Natural killer cell treated with Interleukin-12 subunit alpha and Interleukin-12 subunit beta and Interleukin-15 and Interleukin-18, amount 100 ng/mL, for 72 hours (primary cell): ENCODE measurements around the gene KIAA0513. TPM values are rescaled to one million over a fixed set of nuclear protein-coding genes. Genes with fewer than 3 reads are reported as not detected.

Experiments
- ATAC-seq, 2 donors: fragments of 150-1000 bp; cut with Tn5 transposase in 1 of 2; sonication (Bioruptor Pico), chemical (Tn5 transposase) in 1 of 2; 2 replicates each; pipeline ENCODE4 v1.10.0; 2021
- DNase-seq: peaks from one replicate; pipeline ENCODE4 v3.0.0; 2022; ENCODE audit warnings: low spot score
- H3K27ac Mint-ChIP-seq, 2 donors: 1 replicate in 1 of 2; 2 replicates in 1 of 2; pipeline ENCODE4 v1.8.0; 2022; ENCODE audit warnings: mixed read lengths in 2 of 2, mild to moderate bottlenecking in 1 of 2, moderate library complexity in 1 of 2
- H3K27me3 Mint-ChIP-seq, 2 donors: 1 replicate in 1 of 2; 2 replicates in 1 of 2; pipeline ENCODE4 v1.8.0; 2022; ENCODE audit warnings: mixed read lengths in 2 of 2
- H3K36me3 Mint-ChIP-seq: one replicate; pipeline ENCODE4 v1.8.0; 2022; ENCODE audit warnings: mixed read lengths
- H3K4me1 Mint-ChIP-seq, 2 donors: 1 replicate in 1 of 2; 2 replicates in 1 of 2; pipeline ENCODE4 v1.8.0; 2022; ENCODE audit warnings: low read depth in 2 of 2, mixed read lengths in 2 of 2, mild to moderate bottlenecking in 1 of 2
- H3K4me3 Mint-ChIP-seq: one replicate; pipeline ENCODE4 v1.8.0; 2022; ENCODE audit warnings: mixed read lengths
- H3K9me3 Mint-ChIP-seq: 2 replicates; pipeline ENCODE4 v1.8.0; 2022; ENCODE audit warnings: mixed read lengths
- total RNA-seq, 2 donors: library from RNA; stranded (reverse); gene quantifications; one replicate each; pipeline ENCODE4 v1.2.3, GENCODE V29; 2022

The KIAA0513 gene
- total RNA-seq, 2 donors from 2014 or later, result 3.3 to 3.6 TPM

DNA sequence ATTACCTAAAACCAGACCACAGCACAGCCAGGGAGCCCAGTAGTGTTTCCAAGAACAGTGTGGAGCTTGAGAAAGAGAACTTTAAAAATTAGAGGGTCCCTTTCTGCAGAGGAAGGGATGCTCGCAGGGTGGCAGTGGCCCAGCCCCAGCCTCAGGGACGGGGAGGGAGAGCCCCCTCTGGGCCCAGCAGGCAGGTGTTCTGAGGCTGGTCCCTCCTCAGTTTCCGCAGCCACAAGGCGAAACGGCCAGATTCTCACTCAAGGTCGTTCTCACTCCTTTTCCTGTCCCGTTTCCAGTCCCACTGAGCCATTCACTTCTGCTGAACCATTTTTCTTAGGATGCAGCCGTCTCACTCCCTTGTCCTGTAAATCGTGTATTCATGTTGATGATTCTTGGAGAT, 64.7 kb downstream of the KIAA0513 start:
- H3K9me3 Mint-ChIP-seq, result no peaks in the 10 kb centered on the region
- no peaks in the 10 kb centered on the region for H3K36me3 Mint-ChIP-seq
- H3K4me1 Mint-ChIP-seq, result no peaks in the 10 kb centered on the region
- no peak overlapping the region for H3K4me3 Mint-ChIP-seq
- no peaks in the 10 kb centered on the region for H3K27me3 Mint-ChIP-seq
- ATAC-seq (no peak), DNase-seq (no peak)
- no peak overlapping the region for H3K27ac Mint-ChIP-seq

DNA sequence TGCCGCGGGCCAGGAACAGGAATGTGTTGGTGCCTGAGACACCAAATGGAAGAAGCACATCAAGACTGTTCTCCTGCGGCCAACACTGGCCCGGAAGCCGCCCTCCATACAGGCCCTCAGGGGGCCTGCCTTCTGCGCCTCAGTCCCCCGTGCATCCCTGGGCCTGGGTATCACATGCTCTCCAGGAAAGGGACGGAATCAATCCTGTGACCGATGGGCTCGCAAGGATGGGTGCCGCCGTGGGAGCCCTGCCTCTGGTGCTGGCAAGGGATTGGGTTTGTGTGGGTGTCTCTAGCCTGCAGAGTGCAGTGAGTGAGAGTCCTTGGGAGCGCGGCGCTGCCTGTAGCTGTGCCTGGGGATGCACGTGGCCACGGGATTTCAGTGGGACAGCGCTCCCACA, 65.3 kb downstream of the KIAA0513 start:
- no peaks in the 10 kb centered on the region for H3K36me3 Mint-ChIP-seq
- DNase-seq (no peak), ATAC-seq (no peak)
- no peak overlapping the region for H3K27ac Mint-ChIP-seq
- H3K9me3 Mint-ChIP-seq, result no peaks in the 10 kb centered on the region
- H3K4me3 Mint-ChIP-seq, result no peak overlapping the region
- H3K4me1 Mint-ChIP-seq, result no peaks in the 10 kb centered on the region
- no peaks in the 10 kb centered on the region for H3K27me3 Mint-ChIP-seq

GRCh38 chr16:85093705-85094104, 66.1 kb downstream of the KIAA0513 start:
- H3K4me3 Mint-ChIP-seq, result no peak overlapping the region
- no peaks in the 10 kb centered on the region for H3K36me3 Mint-ChIP-seq
- ATAC-seq (no peak), DNase-seq (no peak)
- H3K9me3 Mint-ChIP-seq, result no peaks in the 10 kb centered on the region
- H3K4me1 Mint-ChIP-seq, result peaks cover 1 to 2% of the 10 kb centered on the region in 2 donors
- H3K27me3 Mint-ChIP-seq, result no peaks in the 10 kb centered on the region
- no peak overlapping the region for H3K27ac Mint-ChIP-seq

- Mint-ChIP-seq H3K27me3 (no peaks in the 10 kb centered on the region), H3K4me1 (peaks cover 4 to 5% of the 10 kb centered on the region in 2 donors), H3K4me3 (no peak overlapping the region), H3K27ac (no peak overlapping the region), H3K9me3 (no peaks in the 10 kb centered on the region), H3K36me3 (no peaks in the 10 kb centered on the region)
- DNase-seq (no peak), ATAC-seq (no peak)
These were observed 66.7 kb downstream of the KIAA0513 start for GRCh38 chr16:85094176-85094805.

GRCh38 chr16:85094812-85095211, 67.2 kb downstream of the KIAA0513 start:
- no peaks in the 10 kb centered on the region for H3K9me3 Mint-ChIP-seq
- H3K4me1 Mint-ChIP-seq, result peaks cover 4 to 6% of the 10 kb centered on the region in 2 donors
- H3K4me3 Mint-ChIP-seq, result no peak overlapping the region
- H3K27ac Mint-ChIP-seq, result no peak overlapping the region
- no peaks in the 10 kb centered on the region for H3K36me3 Mint-ChIP-seq
- DNase-seq (no peak), ATAC-seq (no peak)
- no peaks in the 10 kb centered on the region for H3K27me3 Mint-ChIP-seq

DNA sequence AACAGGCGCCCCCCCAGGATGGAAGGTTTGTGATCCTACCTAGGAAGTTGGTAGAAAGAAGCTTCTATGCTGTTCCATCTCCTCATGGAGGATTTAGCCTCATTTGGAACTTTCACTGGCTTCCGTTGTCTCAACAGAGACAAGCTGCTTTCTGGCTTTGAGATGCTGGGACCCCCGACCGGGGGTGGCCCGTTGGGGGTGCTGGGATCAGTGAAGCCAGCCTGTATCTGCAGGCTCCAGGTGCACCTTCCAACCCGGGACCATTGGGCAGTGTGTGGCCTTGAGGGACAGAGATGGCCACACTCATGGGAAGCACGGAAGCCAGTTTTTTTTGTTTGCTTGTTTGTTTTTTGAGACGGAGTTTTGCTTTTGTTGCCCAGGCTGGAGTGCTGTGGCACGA, 69.3 kb downstream of the KIAA0513 start:
- H3K27me3 Mint-ChIP-seq, result no peaks in the 10 kb centered on the region
- H3K36me3 Mint-ChIP-seq, result no peaks in the 10 kb centered on the region
- ATAC-seq (no peak), DNase-seq (no peak)
- no peak overlapping the region for H3K27ac Mint-ChIP-seq
- no peaks in the 10 kb centered on the region for H3K9me3 Mint-ChIP-seq
- no peak overlapping the region for H3K4me3 Mint-ChIP-seq
- H3K4me1 Mint-ChIP-seq, result peaks cover 14 to 18% of the 10 kb centered on the region in 2 donors

- DNase-seq (no peak), ATAC-seq (no peak)
- Mint-ChIP-seq H3K27ac (no peak overlapping the region), H3K4me1 (peaks cover 25 to 29% of the 10 kb centered on the region in 2 donors), H3K36me3 (no peaks in the 10 kb centered on the region), H3K4me3 (no peak overlapping the region), H3K9me3 (no peaks in the 10 kb centered on the region), H3K27me3 (no peaks in the 10 kb centered on the region)
These were observed 71.0 kb downstream of the KIAA0513 start for GRCh38 chr16:85098565-85098964.

GRCh38 chr16:85100265-85100664, 72.7 kb downstream of the KIAA0513 start:
- H3K4me3 Mint-ChIP-seq, result no peak overlapping the region
- no peak for ATAC-seq
- no peaks in the 10 kb centered on the region for H3K27me3 Mint-ChIP-seq
- H3K9me3 Mint-ChIP-seq, result no peaks in the 10 kb centered on the region
- DNase-seq, result no peak
- peaks cover 38 to 41% of the 10 kb centered on the region in 2 donors for H3K4me1 Mint-ChIP-seq
- H3K27ac Mint-ChIP-seq, result no peak overlapping the region
- no peaks in the 10 kb centered on the region for H3K36me3 Mint-ChIP-seq

DNA sequence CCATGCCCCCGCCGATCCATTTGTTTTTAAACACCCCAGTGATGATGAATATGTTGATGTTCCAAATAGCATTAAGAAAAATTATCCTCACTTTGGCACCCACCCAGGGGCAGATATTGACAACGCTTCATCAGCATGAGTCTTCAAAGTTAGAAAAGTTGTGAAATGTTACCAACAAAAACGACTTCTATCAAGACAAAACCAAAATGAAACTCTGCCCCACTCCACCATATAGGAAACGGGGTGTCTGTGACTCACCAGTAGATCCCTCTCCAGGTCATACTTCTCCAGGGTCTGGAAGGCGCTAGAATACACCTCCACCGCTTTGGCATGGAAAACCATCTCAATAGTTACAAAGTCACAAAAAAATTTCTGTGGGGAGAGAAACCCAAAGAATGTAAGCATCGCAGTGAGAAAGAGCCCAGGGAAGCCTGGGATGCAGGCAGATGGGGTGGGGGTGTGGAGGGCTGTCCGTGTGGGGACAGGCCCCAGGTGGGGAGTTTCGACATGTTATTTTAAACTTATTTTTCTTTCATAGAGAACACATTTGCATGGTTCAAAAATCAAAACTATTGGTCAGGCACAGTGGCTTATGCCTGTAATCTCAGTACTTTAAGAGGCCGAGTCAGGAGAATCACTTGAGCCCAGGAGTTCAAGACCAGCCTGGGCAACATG, 74.5 kb downstream of the KIAA0513 start:
- Mint-ChIP-seq H3K9me3 (no peaks in the 10 kb centered on the region), H3K27ac (peak overlapping the region in 1 of 2 donors; percentile 30), H3K4me3 (no peak overlapping the region), H3K4me1 (peaks cover 49 to 52% of the 10 kb centered on the region in 2 donors), H3K36me3 (no peaks in the 10 kb centered on the region), H3K27me3 (no peaks in the 10 kb centered on the region)
- no peak for DNase-seq
- no peak for ATAC-seq

- Mint-ChIP-seq H3K27me3 (no peaks in the 10 kb centered on the region), H3K4me3 (peak overlapping the region; percentile 59), H3K27ac (peak overlapping the region; percentile 43 to 84), H3K36me3 (no peaks in the 10 kb centered on the region), H3K4me1 (peaks cover 49 to 55% of the 10 kb centered on the region in 2 donors), H3K9me3 (no peaks in the 10 kb centered on the region)
- ATAC-seq (peak in 1 of 2 donors; percentile 54), DNase-seq (no peak)
These were observed 75.8 kb downstream of the KIAA0513 start for GRCh38 chr16:85103114-85104079.

DNA sequence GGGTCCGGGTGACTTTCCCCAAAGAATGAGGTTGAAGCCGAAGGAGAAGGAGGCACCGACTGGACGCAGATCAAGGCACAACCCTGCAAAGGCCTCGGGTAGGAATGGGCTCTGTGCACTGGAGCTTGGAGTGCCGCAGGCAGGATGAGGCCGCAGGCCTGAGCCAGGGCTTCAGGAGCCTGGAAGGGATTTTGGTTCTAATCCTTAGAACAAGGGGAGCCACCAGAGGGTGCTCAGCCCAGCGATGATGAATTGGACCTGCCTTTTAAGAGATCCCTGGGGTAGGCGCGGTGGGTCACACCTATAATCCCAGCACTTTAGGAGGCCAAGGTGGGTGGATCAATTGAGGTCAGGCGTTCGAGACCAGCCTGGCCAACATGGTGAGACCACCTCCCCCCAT, 76.6 kb downstream of the KIAA0513 start:
- ATAC-seq (no peak), DNase-seq (no peak)
- peak overlapping the region; percentile 43 to 83 for H3K27ac Mint-ChIP-seq
- no peaks in the 10 kb centered on the region for H3K9me3 Mint-ChIP-seq
- H3K4me3 Mint-ChIP-seq, result peak overlapping the region; percentile 59
- H3K27me3 Mint-ChIP-seq, result no peaks in the 10 kb centered on the region
- H3K4me1 Mint-ChIP-seq, result peaks cover 45 to 52% of the 10 kb centered on the region in 2 donors
- H3K36me3 Mint-ChIP-seq, result no peaks in the 10 kb centered on the region

- Mint-ChIP-seq H3K4me1 (peaks cover 45 to 49% of the 10 kb centered on the region in 2 donors), H3K9me3 (no peaks in the 10 kb centered on the region), H3K27me3 (no peaks in the 10 kb centered on the region), H3K36me3 (no peaks in the 10 kb centered on the region), H3K4me3 (peak overlapping the region; percentile 60), H3K27ac (peak overlapping the region; percentile 43 to 83)
- DNase-seq, result no peak
- ATAC-seq, result peak; percentile 88 to 95
These were observed 77.3 kb downstream of the KIAA0513 start for GRCh38 chr16:85104821-85105391.

- ATAC-seq, result no peak
- Mint-ChIP-seq H3K9me3 (no peaks in the 10 kb centered on the region), H3K4me1 (peaks cover 45 to 46% of the 10 kb centered on the region in 2 donors), H3K27me3 (no peaks in the 10 kb centered on the region), H3K36me3 (no peaks in the 10 kb centered on the region), H3K4me3 (peak overlapping the region; percentile 60), H3K27ac (peak overlapping the region; percentile 43 to 83)
- no peak for DNase-seq
These were observed 77.9 kb downstream of the KIAA0513 start for GRCh38 chr16:85105475-85105874.
